Hindlimb muscle (tissue), 1 donor: ENCODE results near the gene EGR4. TPM values are rescaled to one million over a fixed set of nuclear protein-coding genes. Genes with fewer than 3 reads are reported as not detected.

Experiments
- DNase-seq: peaks from one replicate; pipeline ENCODE4 v3.0.0-alpha.2; 2013
- polyA plus RNA-seq: library from polyadenylated mRNA; unstranded; fragments of 120-200 nt; gene quantifications from one replicate; pipeline ENCODE4 v1.2.1, GENCODE V29; 2013; ENCODE audit not compliant: insufficient read length

Gene EGR4
- polyA plus RNA-seq, 1 donor, result not detected

DNA sequence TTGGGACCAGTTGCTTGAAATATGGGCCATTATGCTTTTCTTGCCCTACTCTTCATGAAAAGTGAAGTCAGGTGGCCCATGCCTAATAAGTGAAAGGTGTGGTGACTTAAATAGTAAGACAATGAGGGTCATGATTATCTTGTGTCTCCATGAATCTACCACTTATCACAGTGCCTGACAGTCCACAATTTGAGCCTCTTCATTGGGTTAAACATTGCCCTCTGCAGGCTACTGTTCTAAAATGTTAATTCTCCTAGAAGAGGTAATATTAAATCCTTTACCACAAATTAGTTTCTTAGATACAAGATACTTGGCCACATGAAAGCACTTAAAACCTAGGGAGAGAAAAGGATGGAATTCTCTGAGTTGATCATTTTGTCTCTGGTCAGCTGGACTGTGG is 4.0 kb downstream of the EGR4 start:
- DNase-seq, result no peak

DNA sequence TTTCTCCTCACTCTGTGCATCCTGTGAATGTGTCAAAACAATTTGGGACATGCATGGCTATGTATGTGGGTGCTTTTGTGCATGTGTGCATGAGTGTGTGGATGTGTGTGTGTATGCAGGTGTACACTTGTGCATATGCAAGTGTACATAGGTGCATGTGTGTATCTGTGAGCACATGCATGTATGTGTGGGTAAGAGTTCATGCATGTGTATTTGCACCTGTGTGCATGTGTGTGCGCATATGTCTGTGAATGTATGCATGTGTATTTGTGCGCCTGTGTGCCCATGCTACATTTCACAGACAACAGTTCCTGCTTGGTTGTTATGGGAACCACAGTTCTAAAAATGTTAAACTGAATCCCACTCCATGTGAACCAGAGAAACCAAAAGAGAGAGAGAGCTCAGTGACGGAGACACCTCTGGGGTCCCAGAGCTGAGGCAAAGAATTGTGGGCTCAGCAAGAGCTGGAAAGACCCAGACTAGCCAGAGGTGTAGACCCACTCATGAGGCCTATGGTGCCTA is 7.2 kb downstream of the EGR4 start:
- no peak for DNase-seq

DNA sequence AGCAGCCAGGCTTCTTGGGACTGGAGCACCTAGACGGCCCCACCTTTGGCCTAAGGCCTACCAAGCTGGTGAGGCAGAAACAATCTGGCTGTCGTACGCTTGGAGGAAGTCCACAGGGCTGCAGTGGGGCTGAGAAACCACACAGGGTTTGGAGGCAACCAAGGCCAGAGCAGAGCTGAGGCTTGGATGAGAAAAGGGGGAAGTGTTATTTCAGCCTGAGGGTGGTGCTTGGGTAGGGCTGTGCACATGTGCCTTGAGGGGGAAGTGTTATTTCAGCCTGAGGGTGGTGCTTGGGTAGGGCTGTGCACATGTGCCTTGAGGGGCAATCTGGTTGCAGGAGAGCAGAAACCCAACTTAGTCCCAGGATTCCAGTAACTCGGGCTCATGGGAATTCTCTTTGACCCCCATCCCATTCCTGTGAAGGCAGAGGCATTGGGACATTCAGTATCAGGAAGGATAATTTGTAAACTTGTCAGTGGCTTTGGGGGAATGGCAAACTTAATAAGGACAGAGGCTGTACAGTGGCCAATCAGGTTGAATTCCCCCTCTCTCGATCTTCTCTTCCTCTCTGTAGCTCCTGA is 8.1 kb downstream of the EGR4 start:
- no peak for DNase-seq

DNA sequence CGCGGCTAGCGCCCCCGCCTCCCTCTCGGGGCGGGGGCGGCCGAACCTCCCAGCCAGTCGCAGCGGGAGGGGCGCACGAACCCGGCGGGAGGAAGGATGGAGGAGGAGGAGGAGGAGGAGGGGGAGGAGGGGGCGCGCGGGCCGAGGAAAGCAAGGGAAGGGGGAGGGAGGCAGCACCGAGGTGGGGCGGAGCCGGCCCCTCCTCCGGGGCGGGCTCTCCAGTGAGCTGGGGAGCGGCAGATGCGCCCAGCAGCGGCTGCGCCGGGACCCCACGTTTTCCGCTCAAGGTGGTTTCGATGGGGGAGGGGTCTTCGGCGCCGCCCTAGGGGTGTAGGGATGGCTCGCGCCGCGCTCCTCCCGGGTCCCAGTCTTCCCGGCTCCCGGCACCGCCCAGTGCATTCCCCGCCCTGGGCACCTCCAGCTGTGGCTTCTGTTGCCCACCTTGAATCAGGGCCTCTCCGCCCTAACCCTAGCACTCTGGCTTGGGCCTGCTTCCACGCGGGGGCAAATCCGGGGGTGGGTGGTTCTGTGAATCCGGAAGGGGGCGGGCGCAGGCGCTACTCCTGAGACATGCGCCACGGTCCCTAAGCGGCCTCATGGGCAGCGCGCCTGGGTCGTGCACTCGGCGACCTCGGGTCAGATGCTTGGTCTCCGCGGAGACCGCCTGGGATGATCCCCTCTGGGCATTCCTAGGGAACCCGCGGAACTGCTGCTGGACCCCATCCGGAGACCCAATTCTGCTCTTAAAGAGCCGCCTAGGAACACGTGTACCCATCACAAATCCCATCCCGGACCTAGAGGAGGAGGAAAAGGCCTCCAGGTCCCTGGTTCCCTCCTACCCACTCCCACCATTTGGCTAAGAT is 8.8 kb downstream of the EGR4 start, which contains the start of gene FBXO41:
TSS of gene FBXO41 (minus strand) at position 183 of the 863 bp plus-strand sequence. CDS start 14,848 bp downstream, outside the sequence.
- no peak for DNase-seq

DNA sequence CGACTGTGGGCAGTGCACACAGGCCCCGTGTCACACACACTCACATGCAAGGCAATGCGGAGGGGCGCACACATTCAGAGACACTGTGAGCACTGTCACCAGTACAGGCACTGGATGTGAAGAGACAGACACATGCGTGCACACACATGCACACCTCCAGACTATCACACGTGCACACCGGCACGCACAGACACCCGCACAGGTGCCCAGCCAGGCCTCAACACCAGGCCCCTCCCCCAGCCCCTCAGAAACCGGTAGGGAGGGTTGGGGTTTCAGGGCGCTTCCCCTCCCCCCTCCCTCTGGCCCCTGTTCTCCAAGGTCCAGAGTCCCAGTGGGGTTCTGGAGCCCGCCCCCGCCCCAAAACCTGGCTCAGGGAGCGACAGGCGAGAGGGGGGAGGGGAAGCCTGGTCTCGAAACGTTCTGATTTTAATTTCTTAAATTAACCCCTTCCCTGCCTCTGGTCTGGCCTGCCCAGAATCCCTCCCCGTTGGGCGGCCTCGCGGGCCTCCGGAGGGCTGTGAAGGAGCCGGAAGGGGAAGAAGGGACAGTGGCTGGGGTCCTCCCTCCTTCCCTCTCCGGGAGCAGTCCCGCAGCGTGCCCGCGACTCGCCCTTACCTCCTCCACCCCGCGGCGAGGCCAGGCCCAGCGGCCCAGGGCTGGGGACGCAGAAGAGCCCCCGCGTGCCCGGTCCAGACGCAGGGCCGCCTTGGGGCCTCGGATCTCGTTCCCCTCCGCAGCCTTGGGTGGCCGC is 9.6 kb downstream of the EGR4 start:
- no peak for DNase-seq

DNA sequence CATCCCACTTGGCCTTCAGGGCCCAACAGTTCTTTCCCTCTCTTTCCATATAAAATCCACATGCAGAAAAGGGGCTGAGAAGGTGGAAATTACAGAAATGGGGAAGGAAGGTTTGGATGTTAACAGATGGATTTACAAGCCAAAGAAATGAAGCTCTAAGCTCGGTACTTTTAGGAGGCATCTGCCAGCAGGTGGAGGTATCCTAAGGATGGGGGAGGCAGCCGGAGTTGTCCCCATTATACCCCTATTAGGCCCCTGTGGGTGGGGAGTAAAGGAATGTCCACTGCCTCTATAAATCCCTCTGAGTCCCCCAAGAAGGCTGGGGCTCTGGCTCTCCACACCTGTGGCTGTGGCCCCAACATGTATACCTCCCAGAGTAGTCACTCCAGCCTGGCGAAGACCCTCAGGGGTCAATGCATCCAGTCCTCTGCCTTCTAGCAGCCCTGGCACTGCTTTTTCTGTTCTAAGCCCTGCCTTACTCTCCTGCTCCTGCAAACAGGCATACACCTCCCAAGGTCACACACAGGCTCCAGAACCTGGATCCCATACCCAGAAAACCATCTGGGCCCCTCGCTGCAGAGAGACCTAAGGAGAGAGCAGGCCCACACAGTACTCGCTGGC is 10.3 kb downstream of the EGR4 start:
- no peak for DNase-seq

DNA sequence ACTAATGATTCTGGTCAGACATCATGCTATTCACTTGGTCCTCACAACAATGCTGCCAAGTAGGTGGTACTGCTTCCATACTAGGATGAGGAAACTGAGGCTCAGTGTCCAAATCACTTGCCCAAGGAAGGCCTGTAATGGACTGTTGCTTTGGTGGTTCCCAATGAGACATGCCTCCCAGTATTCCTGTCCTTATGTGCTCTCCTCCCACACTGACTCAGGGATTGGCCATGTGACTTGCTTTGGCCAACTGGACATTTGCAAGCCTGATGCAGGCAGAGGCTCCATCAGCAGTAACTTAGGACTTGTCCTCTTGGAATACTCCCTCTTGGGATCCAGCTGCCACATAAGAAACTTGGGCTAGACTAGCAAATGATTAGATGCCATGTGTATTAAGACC is 12.1 kb downstream of the EGR4 start:
- no peak for DNase-seq

DNA sequence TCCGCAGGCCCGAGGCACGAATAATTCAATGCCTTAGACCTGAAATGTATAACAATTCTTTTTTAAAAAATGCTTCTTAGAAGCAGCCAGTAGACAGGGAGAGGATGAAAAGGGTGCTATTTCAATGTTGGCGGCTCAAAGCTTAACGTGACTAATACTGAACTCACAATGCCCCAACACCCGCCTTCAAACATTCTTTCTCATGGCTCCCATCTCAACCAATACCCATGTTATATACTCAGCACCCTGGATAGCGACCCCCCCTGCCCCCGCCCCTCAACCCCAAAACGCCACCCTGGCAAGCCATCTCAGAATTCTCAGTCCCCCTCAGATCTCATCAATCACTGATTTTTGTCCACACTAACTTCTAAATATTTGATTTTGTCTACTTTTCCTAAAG is 13.5 kb downstream of the EGR4 start:
- DNase-seq, result no peak

DNA sequence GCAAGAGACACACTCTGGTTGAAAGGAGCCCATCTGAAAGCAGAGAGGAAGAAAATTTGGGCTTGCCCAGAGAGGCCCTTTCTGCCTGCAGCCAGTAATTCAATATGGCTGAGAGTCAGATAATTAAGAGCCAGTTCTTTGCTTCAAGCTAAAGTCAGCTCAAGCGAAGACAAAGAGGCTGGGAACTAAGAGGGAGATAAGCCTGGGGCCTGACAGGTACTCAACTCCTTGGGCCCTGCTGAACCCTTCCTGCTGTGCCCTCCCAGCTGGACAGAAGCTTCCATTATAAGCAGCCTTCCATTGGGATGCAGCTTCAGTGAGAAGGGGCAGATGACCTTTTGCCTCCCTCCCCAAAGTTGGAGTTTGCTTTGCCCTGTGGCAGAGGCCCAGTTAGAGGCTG is 21.1 kb downstream of the EGR4 start:
- DNase-seq, result no peak

DNA sequence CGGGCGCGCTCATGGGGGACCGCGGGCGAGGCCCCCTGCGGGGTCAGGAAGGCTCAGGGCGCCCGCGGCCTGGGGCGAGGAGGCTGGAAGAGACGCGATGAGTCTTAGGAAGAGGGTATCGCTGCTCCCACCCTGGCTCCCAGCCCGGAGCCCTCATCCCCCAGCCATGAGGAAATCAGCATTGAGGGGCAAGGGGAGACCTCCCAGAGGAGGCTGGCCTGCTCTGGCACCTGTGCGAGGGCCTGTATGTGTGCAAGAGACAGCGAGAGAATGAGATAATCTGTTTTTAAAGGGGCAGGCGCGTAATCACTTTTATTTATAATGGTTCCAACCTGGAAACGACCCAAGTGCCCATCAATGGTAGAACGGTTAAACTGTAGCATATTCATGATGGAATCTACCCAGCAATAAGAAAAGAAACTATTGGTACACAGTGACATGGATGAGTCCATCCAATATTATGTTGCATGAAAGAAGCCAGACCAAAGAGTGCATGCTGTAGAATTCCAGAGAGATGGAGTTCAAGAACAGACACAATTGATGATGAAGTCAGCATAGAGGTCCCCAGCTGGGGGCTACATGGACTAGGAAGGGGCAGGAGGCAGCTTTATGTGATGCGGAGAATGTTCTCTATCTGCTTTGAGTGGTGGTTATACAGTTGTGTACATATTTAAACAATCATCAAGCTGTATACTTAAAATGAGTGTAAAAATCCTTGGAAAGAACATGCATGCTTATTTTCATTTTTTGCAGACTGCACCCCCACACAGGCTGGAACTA is 23.5 kb downstream of the EGR4 start:
- no peak for DNase-seq

DNA sequence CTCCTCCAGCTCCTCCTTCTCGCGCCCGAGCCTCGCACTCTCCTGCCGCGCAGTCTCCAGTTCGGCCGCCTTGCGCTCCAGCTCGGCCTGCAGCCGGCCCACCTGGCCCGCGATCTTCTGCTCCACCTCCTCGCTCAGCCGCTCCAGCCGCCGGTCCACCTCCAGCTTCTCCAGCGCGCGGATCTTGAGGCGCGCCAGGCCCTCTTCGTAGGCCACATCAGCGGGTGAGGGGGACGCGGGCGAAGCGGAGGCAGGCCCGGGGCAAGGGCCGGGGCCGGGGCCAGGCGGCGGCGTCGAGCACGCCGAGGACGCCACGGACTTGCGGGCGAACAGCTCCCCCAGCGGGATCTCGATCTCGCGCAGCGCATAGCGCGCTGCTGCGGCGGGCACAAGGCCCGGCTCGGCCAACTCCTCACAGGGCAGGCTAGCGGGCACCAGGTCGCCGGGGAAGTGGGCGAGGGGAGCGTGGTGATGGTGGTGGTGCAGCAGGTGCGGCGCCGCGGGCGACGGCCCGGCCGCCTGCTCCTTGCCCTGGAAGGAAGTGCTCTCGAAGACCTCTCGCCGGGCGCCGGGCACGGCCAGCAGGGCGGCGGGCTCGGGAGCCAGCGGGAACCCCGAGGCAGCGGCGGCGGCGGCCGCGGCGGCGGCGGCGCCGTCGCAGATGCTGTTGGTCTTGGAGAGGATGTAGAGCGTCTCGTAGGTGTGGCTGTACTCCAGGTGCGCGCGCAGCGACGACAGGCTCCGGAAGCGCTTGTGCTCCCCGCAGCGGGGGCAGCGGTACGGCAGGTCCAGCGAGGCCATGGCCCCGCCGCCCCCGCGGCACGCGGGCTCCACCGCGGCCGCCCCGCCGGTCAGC is 24.3 kb downstream of the EGR4 start:
- no peak for DNase-seq

DNA sequence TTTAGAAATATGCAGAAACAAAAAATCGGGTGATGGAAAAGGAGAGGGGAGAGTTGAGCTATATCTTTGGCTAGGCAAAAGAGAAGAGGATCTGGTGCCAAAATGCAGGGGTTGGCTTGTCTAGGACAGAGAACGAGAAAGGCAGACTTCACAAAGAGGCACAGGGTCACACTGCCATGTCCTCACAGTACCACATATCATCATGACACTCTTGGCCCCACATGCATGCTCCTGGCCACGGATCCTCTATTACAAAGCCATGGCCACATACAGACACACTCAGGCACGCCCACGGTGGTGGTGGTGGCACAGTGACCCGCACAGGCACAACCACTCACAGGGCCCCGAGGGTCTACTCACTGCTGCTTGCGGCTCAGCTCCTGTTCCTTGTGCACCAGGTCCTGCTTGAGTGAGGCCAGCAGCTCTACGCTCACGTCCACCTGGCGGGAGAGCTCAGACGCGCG is 24.9 kb downstream of the EGR4 start:
- DNase-seq, result no peak

DNA sequence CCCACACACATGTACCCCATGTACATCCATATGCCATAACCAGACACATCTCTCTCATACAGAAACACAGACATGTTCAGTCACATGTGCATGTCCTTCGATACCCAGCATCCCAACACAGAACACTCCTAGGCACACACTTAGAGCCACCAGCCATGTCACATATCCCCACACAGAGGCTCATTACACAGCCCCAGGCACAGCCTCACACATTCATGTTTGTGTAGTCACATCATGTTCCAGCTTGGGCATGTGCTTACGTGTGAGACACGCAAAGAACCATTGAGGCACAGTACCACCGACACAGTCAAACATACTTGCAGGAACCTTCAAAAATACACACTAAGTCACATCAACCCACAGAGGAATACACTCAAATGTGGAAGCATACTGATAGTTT is 26.3 kb downstream of the EGR4 start:
- no peak for DNase-seq

DNA sequence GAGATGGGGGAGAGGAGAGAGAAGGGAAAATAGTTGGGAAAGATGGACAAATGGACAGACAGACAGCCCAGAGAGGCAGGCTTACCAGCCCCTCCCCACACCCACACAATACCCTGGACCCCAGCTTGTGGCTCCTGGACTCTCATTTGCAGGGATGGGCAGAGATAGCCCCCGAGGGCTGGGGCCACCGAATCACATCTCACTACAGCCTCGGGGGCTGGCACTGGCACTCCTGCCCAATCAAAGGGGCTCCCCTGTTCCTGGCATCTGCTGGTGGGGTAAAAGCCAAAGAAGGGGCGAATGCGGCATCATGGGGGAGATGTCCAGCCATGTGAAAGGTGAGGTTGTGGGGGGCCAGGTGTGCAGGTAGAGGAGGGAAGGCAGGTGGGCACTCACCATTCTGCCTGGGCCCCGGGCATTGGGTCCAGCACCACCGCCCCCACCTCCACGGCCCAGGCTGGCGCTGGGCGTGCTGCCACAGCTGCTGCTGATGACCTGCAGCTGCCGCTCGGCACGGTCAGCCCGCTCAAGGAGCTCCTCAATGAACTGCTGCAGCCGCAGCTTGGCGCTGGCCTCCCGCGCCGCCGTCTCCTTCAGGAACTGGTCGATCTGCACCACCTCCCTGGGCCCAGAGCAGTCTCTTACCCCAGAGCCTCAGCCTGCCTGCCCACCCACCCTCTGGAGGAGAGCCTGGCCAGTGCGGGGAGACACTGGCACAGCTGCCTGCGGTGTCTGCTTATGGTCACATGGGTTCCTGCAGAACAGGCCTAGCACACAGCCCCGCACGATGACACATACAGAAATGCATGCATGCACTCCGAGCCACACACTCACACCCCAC is 27.1 kb downstream of the EGR4 start:
- no peak for DNase-seq

DNA sequence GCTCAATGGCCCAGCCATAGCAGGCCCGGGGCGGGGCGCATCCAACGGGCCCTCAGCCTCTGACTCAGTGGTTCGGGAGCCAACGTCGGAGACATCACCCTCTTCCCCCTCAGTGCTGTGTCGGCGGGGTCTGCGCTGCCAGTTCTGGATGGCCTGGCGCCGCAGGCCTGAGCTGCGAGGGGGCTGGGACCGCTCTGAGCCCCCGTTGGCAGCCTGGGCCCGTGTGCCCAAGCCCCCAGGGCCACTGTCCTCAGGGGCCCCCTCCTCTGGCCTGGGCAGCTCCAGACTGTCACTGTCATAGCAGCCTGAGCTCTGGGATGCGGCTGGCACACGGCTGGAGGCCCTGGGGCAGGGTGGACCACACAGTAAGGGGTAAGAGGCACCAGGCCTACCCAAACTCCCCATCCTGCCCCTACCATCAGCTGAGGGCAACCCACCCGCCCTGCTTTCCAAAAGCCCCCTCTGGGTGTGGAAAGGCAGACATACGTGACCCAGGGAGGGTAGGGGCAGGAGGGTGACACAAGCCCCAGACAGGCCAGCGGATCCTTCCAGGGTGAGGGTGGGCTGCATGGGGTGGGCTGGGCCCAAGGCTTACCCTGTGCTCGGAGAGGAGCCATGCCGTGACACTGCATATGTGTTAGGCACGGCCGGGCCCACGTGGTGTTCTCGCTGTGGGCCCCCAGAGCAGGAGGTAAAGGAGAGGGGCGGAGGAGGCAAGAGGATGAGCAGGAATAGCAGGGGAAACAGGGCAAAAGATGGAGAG is 27.9 kb downstream of the EGR4 start:
- no peak for DNase-seq

DNA sequence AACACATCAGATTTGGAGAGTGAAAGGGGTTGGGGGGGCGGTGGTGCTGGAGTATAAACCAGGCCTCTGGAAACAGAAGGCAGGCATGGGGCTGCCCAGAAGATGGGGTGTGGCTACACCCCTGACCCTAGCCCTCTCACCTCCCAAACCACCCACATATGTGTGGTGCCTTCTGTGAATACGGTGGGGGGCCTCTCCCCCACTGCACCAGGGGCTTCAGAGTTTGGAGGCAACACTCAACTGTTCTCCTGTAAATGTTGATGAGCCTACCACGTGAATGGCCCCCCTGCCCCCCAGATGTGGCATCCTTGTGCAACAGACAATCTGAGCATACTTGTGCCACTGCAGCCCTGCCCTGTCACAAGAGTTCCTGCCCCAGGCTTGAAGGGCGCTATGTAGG is 28.6 kb downstream of the EGR4 start:
- DNase-seq, result no peak

DNA sequence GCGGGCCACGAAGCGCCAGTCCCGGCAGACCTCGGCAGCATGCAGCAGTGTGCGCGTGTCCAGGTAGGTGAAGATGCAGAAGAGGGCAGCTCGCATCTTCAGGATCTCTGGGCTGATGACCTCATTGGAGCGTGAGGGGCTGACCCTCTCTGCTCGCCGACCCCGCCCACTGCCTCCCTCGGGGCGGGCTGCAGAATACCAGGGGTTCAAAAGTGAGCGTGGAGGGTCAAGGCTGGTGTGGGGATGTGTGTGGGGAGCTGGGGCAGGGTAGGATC is 29.1 kb downstream of the EGR4 start:
- no peak for DNase-seq

DNA sequence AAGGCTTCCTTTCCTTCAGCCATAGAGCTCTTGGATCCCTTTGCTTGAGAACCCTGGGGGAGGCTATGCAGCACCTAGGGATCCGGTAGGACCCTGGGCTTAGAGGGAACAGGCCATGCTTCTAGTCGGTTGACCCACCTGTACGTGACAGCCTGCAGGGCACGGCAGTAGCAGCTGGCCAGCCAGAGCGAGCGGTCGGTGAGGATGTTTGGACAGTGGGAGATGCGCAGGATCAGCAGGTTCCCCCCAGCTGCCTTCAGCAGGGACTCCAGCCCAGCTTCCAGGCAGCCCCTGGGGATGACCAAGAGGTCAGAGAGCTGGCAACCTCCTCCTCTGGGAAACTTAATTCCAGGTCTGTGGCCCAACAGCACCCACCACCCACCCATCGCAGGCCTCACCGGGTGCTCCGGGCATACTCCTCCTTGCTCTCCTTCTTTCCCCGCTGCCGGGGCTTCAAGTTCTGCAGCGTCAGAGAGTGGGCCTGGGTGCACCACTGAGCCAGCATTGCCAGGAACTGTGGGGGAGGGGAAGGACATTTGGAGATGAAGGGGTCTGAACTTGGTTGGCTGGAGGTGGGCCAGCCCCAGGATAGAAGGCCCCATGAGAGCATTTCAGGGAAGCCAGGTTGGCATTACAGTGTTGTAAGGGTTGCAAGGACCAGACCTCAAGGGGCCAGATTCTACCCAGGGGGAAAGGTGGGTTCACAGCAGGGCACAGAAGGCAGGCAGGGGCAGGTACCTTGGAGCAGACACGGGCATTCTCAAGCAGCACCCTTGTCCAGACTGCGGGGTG is 29.6 kb downstream of the EGR4 start:
- no peak for DNase-seq
